Calu3 (cell line): ENCODE results near the gene TMEM185B. TPM values are rescaled to one million over a fixed set of nuclear protein-coding genes. Genes with fewer than 3 reads are reported as not detected.
"Not testable (repeated sequence)": the region's sequence is repeated elsewhere in the genome, so short reads cannot be mapped to it uniquely, and the experiment has no call there.

Source experiments
- BruUV-seq: library from RNA; stranded (reverse); fragments of 400-500 nt; replicated peaks from 2 replicates; lab custom pipeline; 2021; lab: Mats Ljungman, UMichigan
- CTCF ChIA-PET: fragments of 300-600 bp; sonication (Branson Sonifier 250); formaldehyde crosslinking; loops from one replicate; lab custom pipeline; 2022; ENCODE audit warnings: antibody characterized with exemption; lab: Charles Lee
- DNase-seq: peaks from one replicate; pipeline ENCODE4 v3.0.0; 2022
- H3K27ac Mint-ChIP-seq: one replicate; pipeline ENCODE4 v1.8.0; 2022; ENCODE audit warnings: mixed read lengths; ENCODE audit not compliant: unreplicated experiment
- H3K27me3 Mint-ChIP-seq: one replicate; pipeline ENCODE4 v1.8.0; 2022; ENCODE audit warnings: mixed read lengths; ENCODE audit not compliant: unreplicated experiment
- H3K36me3 Mint-ChIP-seq: one replicate; pipeline ENCODE4 v1.8.0; 2022; ENCODE audit warnings: mild to moderate bottlenecking, moderate library complexity, mixed read lengths; ENCODE audit not compliant: insufficient read depth, unreplicated experiment
- H3K4me1 Mint-ChIP-seq: one replicate; pipeline ENCODE4 v1.8.0; 2022; ENCODE audit warnings: mild to moderate bottlenecking, low read depth, mixed read lengths; ENCODE audit not compliant: unreplicated experiment
- H3K4me3 Mint-ChIP-seq: one replicate; pipeline ENCODE4 v1.8.0; 2022; ENCODE audit warnings: mild to moderate bottlenecking, low read depth, moderate library complexity, mixed read lengths; ENCODE audit not compliant: unreplicated experiment
- H3K9me3 Mint-ChIP-seq: one replicate; pipeline ENCODE4 v1.8.0; 2022; ENCODE audit warnings: low read depth, mixed read lengths; ENCODE audit not compliant: unreplicated experiment
- intact Hi-C: fragments of 100-400 bp; cut with micrococcal nuclease; formaldehyde crosslinking; loops from one replicate; pipeline ENCODE4 v1.10.0; 2022; ENCODE audit not compliant: unreplicated experiment
- total RNA-seq: library from RNA; stranded (reverse); gene quantifications from 2 replicates; pipeline ENCODE4 v1.2.3, GENCODE V29; 2022
- TF ChIP-seq, protein P1 (sequence below): fragments of 200-600 bp; IDR thresholded peaks from one replicate; pipeline ENCODE4 v1.8.0; 2022; ENCODE audit warnings: antibody characterized with exemption; ENCODE audit not compliant: unreplicated experiment

TMEM185B gene
- total RNA-seq, 1 experiment from 2014 or later = 42.8 TPM

DNA sequence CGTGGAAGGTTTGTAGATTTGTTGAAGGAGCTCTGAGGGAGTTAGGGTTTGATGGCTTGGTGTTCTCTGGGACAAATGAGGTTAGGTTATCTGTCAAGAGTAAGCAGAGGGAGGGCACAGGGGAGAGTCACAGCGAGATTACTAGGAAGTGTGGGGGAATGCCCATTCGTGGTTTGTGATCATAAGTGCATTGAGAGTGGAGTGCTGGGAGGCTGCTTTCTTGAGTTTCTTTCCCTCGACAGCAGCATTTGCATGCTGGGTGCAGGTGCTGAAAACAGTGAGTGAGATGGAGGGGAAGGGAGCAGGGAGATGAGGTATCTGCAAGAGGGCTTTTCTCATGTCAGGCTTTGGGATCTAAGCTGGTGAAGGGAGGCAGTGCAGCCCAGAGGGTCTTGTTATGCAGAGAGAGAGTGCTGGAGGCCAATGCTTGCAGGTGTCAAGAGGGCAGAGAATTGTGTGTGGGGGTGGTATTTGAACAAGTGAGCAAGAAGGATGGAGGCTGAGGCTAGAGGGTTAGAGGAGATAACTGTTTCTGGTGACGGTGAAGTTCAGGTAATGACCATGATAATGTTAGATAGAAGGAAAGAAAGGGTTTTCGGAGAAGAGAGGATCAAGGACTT, 38.3 kb upstream of the TMEM185B start:
- Mint-ChIP-seq H3K4me1 (peaks cover 21% of the 10 kb centered on the region), H3K27me3 (no peaks in the 10 kb centered on the region), H3K4me3 (no peak overlapping the region), H3K27ac (no peak overlapping the region), H3K36me3 (peaks cover 7% of the 10 kb centered on the region), H3K9me3 (peaks cover 14% of the 10 kb centered on the region)
- TF ChIP-seq, protein P1, sequence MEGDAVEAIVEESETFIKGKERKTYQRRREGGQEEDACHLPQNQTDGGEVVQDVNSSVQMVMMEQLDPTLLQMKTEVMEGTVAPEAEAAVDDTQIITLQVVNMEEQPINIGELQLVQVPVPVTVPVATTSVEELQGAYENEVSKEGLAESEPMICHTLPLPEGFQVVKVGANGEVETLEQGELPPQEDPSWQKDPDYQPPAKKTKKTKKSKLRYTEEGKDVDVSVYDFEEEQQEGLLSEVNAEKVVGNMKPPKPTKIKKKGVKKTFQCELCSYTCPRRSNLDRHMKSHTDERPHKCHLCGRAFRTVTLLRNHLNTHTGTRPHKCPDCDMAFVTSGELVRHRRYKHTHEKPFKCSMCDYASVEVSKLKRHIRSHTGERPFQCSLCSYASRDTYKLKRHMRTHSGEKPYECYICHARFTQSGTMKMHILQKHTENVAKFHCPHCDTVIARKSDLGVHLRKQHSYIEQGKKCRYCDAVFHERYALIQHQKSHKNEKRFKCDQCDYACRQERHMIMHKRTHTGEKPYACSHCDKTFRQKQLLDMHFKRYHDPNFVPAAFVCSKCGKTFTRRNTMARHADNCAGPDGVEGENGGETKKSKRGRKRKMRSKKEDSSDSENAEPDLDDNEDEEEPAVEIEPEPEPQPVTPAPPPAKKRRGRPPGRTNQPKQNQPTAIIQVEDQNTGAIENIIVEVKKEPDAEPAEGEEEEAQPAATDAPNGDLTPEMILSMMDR = no peak
- intact Hi-C loops = no loop called here
- no TSS peak for BruUV-seq
- no peak for DNase-seq
- CTCF ChIA-PET = no interaction called here

DNA sequence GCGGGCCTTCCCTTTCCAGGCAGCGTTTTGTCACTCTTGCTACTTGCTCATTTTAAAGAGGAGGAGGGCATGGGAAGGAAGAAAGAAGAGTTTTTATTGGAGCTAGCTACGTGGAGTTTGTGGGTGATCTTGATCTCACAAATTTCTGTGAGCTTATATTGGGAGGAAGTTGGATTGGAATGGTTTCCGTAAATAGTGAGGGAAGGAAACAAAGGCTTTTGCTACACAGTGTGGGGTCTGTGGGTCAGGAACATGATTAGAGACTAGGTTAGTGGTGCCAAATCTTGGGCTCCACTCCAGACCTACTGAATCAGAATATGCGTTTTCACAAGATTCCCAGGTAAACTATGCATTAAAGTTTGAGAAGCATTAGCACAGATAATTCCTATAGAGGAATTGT, 37.5 kb upstream of the TMEM185B start:
- H3K27ac Mint-ChIP-seq = no peak overlapping the region
- H3K27me3 Mint-ChIP-seq = no peaks in the 10 kb centered on the region
- H3K4me3 Mint-ChIP-seq = no peak overlapping the region
- CTCF ChIA-PET = no interaction called here
- H3K36me3 Mint-ChIP-seq = peaks cover 7% of the 10 kb centered on the region
- peaks cover 29% of the 10 kb centered on the region for H3K4me1 Mint-ChIP-seq
- intact Hi-C loops = no loop called here
- no TSS peak for BruUV-seq
- peaks cover 14% of the 10 kb centered on the region for H3K9me3 Mint-ChIP-seq
- DNase-seq = no peak
- TF ChIP-seq, protein P1 = no peak

DNA sequence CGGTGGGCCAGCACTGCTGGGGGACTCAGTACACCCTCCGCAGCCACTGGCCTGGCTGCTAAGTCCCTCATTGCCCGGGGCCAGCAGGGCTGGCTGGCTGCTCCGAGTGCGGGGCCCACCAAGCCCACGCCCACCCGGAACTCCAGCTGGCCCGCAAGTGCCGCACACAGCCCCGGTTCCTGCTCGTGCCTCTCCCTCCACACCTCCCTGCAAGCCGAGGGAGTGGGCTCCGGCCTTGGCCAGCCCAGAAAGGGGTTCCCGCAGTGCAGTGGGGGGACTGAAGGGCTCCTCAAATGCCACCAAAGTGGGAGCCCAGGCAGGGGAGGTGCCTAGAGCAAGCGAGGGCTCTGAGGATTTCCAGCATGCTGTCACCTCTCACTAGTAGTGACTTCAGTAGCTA, 36.7 kb upstream of the TMEM185B start:
- intact Hi-C loops, H3K27ac Mint-ChIP-seq, H3K4me3 Mint-ChIP-seq, DNase-seq, CTCF ChIA-PET, H3K27me3 Mint-ChIP-seq, H3K36me3 Mint-ChIP-seq, BruUV-seq: not testable (repeated sequence)
- Mint-ChIP-seq H3K4me1 (peaks cover 30% of the 10 kb centered on the region), H3K9me3 (peaks cover 14% of the 10 kb centered on the region)

DNA sequence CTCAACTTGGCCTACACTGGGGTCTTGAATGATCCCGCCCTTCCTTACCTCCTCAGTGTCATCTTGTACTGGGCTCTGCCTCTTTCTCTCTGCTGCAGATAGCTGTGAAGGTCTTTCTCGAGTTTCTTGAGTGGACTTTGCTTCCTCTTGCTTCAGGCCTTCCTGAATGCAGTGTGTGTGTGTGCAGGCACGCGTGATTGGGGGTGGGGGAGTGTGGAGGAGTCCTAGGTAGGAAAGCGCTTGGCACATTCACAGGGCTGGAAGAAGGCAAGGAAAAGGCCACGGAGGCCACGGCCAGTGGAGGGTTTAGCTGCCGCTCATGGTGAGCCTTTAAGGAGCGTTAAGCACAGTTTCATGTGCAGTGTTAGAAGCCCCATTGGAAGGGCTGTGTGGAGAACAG, 35.0 kb upstream of the TMEM185B start:
- DNase-seq = no peak
- CTCF ChIA-PET = no interaction called here

DNA sequence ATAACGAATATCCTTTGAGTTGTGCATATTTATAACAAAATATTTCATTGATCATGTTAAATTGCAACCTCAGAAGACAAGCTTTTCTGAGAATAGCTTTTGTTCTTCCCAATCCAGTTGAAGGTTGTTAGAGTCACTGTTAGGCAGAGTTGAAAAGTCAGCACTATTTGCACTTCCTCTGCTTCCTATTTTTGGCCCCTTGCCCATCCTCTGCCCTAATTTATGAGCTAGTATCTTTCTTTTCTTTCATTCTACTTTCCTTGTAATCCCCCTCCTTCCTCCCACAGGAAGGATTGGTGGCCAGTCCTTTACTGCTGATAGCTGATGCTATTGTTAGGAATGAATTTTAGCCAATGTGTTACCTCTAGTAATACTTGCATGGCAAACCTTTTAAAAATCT, 34.3 kb upstream of the TMEM185B start:
- Mint-ChIP-seq H3K4me3 (no peak overlapping the region), H3K36me3 (peaks cover 23% of the 10 kb centered on the region), H3K9me3 (peaks cover 14% of the 10 kb centered on the region), H3K4me1 (peaks cover 41% of the 10 kb centered on the region), H3K27ac (no peak overlapping the region), H3K27me3 (no peaks in the 10 kb centered on the region)
- TF ChIP-seq, protein P1 = no peak
- no peak for DNase-seq
- CTCF ChIA-PET = no interaction called here
- intact Hi-C loops = no loop called here
- no TSS peak for BruUV-seq

More for the DNA sequence above, 35.0 kb upstream of the TMEM185B start:
- H3K9me3 Mint-ChIP-seq = peaks cover 14% of the 10 kb centered on the region
- BruUV-seq = no TSS peak
- TF ChIP-seq, protein P1 = no peak
- intact Hi-C loops = no loop called here
- H3K27me3 Mint-ChIP-seq = no peaks in the 10 kb centered on the region
- H3K36me3 Mint-ChIP-seq = peaks cover 17% of the 10 kb centered on the region
- peaks cover 39% of the 10 kb centered on the region for H3K4me1 Mint-ChIP-seq
- H3K4me3 Mint-ChIP-seq = no peak overlapping the region
- no peak overlapping the region for H3K27ac Mint-ChIP-seq
